Mucosa of stomach (tissue), 1 donor: ENCODE measurements around the gene RAB26.
"Not testable (repeated sequence)": the region's sequence is repeated elsewhere in the genome, so short reads cannot be mapped to it uniquely, and the experiment has no call there.

Experiments used
- H3K27me3 ChIP-seq: one replicate; pipeline ENCODE4 v1.7.0; 2013; ENCODE audit warnings: mild to moderate bottlenecking, low read length; ENCODE audit not compliant: control insufficient read depth, insufficient read depth
- H3K36me3 ChIP-seq: one replicate; pipeline ENCODE4 v1.7.0; 2013; ENCODE audit warnings: low read length; ENCODE audit not compliant: control insufficient read depth, insufficient read depth
- H3K4me1 ChIP-seq: one replicate; pipeline ENCODE4 v1.7.0; 2013; ENCODE audit warnings: mild to moderate bottlenecking, low read length; ENCODE audit not compliant: control insufficient read depth, insufficient read depth
- H3K4me3 ChIP-seq: one replicate; pipeline ENCODE4 v1.7.0; 2013; ENCODE audit warnings: low read length
- H3K9ac ChIP-seq: one replicate; pipeline ENCODE4 v1.7.0; 2013; ENCODE audit warnings: mild to moderate bottlenecking, low read length, moderate library complexity
- H3K9me3 ChIP-seq: one replicate; pipeline ENCODE4 v1.7.0; 2013; ENCODE audit warnings: mild to moderate bottlenecking, low read length, moderate library complexity; ENCODE audit not compliant: control insufficient read depth
- donor health status: Pancreatic carcinoma.

RAB26 gene

DNA sequence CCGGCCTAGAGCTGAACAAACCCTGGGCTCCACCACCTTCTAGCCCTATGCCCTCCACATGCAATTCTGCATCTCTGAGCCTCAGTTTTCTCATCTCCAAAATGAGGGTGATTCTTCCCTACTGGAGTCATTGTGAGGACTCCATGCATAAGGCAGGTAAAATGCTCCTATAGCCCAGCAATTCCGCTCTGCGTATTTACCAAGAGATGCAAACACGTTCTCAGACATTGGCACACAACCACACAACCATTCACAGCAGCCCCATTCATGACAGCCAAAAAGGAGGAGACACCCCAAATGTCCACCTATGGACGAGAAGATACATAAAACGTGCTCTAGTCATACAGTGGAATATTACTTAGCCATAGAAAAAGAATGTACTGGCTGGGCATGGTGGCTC lies 51.9 kb downstream of the RAB26 start:
- Histone ChIP-seq H3K36me3 (no peaks in the 10 kb centered on the region), H3K27me3 (peaks cover 28% of the 10 kb centered on the region), H3K9me3 (no peaks in the 10 kb centered on the region), H3K4me1 (peaks cover 12% of the 10 kb centered on the region), H3K9ac (no peak overlapping the region), H3K4me3 (no peak overlapping the region)

DNA sequence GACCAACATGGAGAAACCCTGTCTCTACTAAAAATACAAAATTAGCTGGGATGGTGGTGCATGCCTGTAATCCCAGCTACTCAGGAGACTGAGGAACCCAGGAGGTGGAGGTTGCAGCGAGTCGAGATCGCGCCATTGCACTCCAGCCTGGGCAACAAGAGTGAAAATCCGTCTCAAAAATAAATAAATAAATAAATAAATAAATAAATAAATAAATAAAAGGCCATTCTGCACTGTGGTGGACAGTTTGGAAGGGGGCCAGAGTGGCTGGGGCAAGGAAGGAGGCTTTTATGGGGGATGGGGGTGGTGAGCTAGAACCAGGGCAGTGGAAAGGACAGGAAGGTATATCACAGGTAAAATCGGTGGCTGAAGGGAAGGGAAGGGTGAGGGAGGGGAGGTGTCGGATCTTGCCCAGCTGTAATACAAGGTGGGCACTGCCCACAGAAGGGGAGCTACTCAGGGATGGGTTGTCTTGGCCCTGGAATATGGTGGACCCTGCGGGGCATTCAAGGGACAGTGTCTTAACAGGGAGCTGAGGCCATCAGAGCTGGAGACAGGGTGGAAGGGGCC lies 54.8 kb downstream of the RAB26 start:
- not testable (repeated sequence) for H3K9me3 ChIP-seq, H3K27me3 ChIP-seq, H3K36me3 ChIP-seq, H3K4me3 ChIP-seq, H3K9ac ChIP-seq
- H3K4me1 ChIP-seq, result peaks cover 13% of the 10 kb centered on the region
